Measurements from ENCODE around the gene SLC17A5.
"Not testable (repeated sequence)": the region's sequence is repeated elsewhere in the genome, so short reads cannot be mapped to it uniquely, and the experiment has no call there.

SLC17A5 gene, protein sequence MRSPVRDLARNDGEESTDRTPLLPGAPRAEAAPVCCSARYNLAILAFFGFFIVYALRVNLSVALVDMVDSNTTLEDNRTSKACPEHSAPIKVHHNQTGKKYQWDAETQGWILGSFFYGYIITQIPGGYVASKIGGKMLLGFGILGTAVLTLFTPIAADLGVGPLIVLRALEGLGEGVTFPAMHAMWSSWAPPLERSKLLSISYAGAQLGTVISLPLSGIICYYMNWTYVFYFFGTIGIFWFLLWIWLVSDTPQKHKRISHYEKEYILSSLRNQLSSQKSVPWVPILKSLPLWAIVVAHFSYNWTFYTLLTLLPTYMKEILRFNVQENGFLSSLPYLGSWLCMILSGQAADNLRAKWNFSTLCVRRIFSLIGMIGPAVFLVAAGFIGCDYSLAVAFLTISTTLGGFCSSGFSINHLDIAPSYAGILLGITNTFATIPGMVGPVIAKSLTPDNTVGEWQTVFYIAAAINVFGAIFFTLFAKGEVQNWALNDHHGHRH

DNA sequence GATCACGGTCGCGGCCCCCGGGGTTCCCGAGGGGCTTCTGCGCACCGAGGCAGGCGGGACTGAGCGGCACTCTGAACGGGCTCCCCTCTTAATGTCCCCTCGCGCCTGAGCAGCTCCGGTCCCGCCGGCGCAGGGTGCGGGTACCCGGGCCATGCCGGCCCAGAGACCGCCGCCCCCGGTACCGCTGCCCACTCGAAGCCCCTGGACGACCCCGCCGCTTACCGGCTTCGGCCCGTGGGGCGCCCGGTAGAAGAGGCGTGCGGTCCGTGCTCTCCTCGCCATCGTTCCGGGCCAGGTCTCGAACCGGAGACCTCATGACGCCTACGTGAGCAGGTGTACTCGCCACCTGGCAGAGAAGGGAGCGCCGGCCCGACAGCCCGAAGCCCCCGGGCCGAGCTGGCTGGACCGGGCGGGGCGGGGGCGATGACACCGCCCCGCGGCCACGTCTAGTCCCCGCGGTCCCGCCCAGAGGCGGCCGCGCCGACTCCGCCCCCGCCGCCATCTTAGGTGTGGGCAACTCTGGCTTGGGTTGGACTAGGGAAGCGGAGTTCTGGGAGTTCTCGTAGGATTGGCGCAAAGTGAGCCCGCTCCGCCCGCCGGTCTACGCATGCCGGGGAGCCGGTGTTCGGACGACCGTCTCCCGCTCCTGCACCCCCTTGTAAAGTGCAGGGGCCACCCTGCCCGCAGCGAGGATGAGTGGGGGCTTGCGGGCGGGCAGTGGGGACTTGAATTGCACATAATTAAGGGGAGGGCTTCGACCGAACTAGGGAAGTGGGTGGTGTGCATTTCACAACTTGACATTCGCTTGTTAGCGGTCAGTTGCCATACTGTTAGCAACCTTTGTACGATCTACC is at the start of gene SLC17A5:
Gene SLC17A5, minus strand, starts transcription at position 422 of the 854 bp plus-strand sequence. Its CDS starts 106 bp downstream, at position 316.
- DNase-seq (ENCODE audit: low read depth) = peak; percentile 94

DNA sequence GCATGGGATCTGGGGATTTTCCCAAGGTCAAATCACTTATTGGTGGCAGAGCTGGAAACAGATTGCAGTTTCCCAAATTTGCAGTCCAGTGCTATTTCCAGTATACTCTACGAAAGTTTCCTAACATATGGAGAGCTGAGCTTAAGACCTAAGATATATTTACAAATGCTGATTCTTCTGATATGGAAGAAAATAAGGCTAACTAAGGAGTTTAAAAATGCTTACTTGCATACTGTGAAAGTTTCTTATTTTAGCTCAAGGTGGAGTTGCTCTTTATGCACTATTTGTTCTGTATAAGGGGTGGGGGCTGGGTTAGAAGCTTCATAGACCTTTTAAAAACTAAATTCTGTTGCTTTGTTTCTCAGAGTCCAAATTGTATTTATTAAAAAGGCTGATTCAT is 49.7 kb upstream of the SLC17A5 start:
- DNase-seq (ENCODE audit: low read depth) = no peak

DNA sequence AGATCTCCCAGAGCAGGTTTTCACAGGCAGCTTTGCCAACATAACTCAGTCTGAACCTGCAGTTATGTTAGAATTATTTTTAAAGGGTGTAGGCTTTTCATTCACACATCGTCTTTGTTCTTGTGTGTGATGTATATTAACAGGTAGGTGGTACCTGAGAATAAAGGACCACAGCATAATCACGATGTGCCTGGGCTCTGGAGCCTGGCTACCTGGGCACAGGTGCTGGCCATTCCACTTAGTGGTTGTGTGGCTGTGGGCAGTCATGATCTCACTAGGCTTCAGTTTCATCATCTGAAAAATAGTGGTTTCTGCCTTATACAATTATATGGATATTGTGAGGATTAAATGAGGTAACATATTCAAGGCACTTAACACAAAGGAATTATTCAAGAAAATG is 48.7 kb upstream of the SLC17A5 start:
- no peak for DNase-seq (ENCODE audit: low read depth)

DNA sequence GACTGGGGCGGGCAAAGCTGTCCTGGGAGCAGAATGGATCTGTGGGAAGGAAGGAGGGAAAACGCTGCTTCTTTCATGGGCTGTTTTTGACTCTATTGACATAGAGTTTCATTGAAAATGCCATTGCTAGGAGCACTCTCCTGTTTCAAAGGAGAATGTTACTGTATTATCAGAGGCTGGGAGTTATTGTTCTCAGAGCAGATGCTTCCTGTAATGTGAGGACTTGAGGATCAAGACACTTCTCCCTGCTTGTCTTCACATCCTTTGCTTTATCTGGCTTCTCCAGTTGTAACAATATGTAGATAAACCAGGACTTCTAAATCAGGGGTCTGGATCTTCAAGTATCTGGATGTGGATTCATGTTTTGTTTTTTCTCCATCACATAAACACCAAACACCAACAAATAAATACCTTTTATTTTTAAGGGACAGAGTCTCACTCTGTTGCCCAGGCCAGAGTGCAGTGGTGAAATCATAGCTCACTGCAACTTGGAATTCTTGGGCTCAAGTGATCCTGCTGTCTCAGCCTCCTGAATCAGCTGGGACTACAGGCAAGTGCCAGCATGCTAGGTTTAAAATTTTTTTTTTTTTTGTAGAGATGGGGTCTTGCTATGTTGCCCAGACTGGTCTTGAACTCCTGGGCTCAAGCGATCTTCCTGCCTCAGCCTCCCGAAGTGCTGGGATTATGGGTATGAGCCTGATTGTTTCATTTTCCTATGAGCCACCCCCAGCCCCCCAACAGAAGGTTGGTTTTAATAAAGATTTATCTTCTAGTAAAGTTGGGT is 46.1 kb upstream of the SLC17A5 start:
- no peak for DNase-seq (ENCODE audit: low read depth)

DNA sequence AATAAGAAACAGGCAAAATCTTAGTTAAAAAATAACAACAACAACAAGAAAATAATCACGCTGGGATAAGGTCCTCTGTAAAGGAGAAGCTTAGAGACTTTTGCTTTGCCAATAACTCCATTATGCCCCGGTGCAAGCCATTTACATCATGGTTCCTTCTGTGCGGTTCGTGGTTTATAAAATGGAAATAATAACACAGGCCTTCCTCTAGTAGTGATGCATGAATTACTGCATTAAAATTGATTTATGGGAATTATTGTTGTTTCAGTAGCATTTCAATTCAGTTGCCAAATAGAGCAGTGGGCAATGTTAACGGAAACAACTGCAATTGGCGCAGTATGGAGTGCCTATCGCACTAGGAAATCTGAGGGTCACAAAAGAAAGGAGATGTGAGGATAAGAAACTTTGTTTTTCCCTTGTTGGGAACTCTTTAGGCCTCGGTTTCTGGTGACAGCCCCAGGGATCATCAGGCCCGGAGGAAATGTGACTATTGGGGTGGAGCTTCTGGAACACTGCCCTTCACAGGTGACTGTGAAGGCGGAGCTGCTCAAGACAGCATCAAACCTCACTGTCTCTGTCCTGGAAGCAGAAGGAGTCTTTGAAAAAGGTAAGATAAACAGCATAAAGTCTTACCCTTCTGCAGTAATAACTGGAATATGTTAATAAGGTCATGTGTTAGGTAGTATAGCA is 43.3 kb upstream of the SLC17A5 start:
- DNase-seq (ENCODE audit: low read depth) = no peak

DNA sequence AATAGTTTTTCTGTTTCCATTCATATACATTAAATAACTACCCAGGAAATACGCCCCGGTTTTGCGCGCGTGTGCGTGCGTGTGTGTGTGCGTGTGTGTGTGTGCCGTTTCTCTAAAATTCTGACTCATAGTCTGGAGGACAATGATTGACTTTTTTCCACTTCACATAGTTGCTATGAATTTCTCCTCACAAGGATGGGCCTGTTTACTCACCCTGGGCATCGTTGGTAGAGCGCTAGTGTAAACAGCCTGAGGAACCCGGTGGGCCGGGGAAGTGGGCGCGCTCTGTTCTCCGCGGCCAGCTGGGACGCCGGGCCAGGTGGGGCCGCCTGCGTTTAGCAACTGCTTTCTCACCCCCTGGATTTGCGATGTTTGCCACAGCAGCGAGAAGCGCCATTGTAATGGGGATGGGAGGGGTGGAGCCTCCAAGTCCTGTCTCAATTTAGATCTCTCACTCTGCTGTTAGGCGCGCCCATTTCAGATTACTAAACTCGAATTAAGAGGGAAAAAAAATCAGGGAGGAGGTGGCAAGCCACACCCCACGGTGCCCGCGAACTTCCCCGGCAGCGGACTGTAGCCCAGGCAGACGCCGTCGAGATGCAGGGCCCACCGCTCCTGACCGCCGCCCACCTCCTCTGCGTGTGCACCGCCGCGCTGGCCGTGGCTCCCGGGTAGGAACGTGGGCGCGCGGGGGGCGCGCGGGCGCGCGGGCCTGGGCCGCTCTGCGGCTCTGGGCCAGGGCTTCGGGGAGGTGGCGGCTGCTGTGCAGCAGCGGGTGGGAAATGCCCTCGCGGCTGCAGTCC is 42.0 kb upstream of the SLC17A5 start, which contains the start of gene CD109:
Gene CD109, plus strand, starts transcription at position 585 of the 803 bp plus-strand sequence. Its CDS starts 13 bp downstream, at position 598.
- DNase-seq (ENCODE audit: low read depth) = peak; percentile 80

DNA sequence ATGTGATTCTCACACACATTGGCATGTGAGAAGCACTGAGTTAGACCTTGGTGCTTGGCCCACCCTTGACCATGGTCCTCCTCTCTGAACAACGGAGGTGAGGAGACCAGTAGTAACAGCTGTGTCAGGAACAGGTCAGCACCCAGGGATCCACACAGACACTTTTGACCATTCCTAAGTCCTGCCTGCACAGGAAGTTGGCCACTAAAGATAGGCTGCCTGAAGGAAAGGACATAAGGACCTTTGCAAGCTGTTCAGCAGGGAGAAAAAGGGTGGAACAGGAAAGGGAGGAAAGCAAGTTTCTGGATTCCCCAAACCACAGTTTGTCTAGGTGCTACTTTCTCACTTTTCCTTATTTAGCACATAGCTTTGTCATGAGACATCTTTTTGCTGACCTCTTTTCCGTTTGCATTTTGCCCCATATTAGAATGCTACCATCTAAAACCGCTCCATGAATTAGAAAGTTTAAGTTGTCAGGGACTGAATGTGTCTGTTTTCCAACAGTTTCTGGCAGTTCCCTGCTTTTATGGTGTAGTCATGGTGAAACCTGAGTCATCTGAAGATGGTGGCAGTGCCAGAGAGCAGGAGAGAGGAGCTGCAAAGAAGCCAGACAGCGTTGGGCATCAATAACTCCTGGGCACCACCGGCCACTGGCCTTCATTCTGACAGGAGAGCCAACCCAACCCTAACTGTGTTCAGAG is 41.1 kb upstream of the SLC17A5 start:
- peak; percentile 63 for DNase-seq (ENCODE audit: low read depth)

DNA sequence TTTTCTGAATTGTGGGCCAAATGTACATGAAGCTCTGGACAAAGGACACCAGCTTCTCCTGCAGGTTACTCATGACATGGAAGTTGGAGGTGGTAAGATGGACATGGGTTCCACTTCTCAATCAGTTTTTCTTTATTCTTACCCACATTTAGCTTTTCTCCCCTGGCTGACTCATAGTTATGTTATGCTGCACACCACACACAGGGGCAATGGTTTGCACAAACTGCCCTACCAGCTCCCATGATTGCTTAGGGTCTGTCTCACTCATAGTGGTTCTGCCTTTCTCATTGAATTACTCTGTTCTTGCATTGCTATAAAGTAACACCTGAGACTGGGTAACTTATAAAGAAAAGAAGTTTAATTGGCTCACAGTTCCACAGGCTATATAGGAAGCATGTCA is 37.7 kb upstream of the SLC17A5 start:
- DNase-seq (ENCODE audit: low read depth) = no peak

DNA sequence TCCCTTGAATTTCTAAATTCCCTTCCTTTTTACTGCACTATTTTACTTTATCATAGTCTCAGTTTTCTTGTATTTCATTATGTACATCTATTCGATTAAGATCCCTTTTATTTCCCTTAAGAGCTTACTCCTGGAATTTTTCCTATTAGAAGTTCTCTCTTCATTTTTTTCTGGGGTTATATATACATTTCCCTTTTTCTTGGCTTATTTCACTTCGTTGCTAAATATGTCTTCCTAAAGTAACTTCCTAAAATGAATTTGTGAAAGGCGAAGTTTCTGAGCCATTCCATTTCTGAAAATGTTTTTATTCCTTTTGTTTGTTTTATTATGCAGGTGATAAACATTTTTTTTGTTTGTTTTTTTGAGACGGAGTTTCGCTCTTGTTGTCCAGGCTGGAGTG is 36.3 kb upstream of the SLC17A5 start:
- DNase-seq (ENCODE audit: low read depth) = no peak

DNA sequence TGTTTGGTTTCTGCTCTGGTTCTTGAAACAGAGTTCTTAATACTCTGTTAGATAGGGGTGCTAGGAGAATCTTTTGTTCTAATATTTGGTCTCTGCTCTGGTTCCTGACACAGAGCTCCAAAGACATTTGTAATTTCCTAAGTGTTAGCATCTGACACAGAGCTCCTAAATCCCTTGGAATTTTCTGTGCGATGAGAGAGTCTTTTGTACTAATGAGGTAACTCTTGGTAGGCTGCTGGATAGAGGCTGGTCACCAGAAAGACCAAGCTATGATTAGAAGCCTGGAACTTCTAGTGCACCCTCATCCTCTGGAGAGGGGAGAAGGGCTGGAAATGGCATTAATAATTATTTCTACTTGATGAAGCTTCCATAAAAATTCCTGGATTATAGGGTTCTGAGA is 34.6 kb upstream of the SLC17A5 start:
- no peak for DNase-seq (ENCODE audit: low read depth)

DNA sequence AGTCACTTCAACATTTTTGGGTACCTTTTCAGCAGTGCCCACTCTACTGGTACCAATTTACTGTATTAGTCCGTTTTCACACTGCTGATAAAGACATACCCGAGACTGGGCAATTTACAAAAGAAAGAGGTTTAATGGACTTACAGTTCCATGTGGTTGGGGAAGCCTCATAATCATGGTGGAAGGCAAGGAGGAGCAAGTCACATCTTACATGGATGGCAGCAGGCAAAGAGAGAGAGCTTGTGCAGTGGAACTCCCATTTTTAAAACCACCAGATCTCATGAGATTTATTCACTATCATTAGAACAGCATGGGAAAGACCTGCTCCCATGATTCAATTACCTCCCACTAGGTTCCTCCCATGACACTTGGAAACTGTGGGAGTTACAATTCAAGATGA is 29.8 kb upstream of the SLC17A5 start:
- DNase-seq (ENCODE audit: low read depth) = not testable (repeated sequence)

DNA sequence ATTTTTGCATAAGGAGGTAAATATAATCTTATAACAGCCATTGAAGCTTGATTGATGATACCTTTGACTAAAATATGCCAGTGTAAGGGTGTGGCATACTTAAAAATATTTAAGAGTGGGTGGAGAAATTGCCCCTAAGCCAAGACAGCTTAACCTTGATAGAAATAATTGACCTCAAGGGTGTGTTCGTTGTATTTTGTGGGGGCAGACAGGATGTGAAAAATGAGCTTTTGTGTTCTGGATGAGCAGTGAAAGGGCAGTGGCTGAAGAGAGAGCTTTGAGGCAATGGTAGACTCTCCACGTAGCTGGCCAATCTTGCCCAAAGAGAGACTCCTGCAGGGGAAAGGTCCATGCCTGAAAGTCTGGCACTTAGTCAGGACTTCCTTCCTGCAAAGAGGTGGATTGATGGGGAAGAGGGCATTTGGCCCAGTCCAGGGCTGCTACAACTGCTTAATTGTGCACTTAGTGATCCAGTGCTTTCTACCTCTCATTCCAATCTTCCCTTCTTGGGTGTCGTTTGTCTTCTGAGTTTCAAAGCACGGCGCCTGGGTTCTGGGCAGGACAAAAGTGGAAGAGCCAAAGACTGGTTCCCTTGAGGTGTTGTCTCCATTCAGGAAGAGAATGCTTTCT is 26.6 kb upstream of the SLC17A5 start:
- DNase-seq (ENCODE audit: low read depth) = no peak

DNA sequence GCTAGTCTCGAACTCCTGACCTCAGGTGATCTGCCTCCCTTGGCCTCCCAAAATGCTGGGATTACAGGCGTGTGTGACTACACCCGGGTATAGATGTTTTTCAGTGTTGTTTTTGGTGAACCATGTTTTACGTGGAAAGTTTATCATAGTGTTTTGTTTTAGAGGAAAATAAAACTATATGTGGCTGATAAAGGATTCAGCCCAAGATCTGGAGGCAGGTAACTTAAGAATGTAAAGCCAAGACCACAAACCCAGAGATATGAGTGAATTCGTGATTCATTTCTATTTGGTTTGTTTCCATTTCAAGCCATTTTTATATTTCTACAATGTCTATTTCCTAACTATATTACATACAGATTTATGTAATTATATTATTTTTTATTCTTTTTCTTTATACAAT is 26.1 kb upstream of the SLC17A5 start:
- not testable (repeated sequence) for DNase-seq (ENCODE audit: low read depth)

DNA sequence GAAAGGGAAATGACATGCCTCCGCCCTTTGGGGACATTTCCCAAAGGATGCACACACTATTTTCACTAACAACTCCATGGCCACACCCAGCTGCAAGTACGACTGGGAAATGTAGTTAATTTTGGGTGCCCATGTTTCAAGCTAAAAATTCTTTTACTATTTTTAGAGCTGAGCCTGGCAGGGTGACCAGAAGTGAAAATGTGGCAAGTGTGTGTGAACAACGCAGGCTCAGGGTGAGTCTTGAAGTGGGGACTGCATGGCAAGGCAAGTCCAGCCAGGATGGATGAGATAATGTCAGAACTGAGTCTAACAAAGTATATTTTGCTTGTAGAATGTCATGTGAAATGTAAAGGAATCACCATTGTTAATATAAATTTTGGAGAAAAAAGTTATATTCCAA is 25.2 kb upstream of the SLC17A5 start:
- no peak for DNase-seq (ENCODE audit: low read depth)

DNA sequence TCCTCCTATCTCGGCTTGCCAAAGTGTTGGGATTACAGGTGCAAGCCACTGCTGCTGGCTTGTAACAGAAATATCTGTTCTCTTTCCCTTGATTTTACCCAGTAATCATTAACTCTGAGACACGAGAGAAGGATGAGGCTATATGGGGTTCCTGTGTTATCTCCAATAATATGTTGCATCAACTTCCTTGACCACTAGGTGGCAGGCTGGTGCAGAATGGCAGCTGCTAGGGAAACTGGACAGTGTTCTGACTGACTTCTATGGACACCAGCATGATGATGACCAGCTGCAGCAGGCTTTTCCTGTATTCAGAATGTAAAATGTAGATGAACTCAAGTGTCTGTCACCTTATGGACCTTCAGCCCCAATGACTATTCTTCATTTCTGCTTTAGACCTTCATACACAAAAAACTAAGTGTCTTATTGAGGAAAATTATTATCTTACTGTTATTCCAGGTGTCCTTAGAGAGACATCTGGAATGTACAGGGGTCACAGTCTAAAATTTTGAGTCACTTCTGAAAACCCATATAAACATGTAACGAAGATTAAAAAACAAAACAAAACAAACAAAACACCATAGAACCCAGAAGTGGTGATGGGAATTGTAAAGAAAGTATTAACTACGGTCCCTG is 21.8 kb upstream of the SLC17A5 start:
- DNase-seq (ENCODE audit: low read depth) = peak; percentile 57

DNA sequence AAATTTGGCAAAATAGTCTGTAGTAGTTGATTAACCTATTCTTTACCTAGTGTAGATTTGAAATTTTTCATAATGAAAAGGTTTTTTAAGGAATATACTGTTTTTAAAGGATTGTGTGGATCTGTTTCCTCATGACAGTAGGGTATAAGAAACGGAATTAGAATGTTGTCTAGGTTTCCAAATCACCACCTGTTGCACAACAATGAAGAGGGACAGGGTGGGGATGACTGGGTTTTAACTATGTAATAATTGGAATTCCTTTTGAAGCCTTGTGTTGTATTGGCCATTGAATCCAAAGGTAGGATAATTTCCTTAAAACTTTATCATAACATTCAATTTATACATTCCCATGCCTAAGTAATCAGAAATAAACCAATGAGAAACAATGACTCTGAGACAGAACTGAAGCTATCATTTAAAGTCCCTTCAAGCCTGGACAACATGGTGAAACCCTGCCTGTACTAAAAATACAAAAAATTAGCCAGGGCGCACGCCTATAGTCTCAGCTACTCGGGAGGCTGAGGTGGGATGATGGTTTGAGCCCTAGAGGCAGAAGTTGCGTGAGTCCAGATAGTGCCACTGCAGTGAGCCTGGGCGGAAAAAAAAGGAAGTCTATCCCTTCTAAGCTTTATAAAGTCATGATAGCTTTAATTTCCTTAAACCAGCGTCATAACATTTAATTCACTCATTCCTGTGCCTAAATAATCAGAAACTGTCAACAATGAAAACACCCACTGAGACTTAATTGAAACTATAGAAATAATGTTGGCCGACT is 18.3 kb upstream of the SLC17A5 start:
- DNase-seq (ENCODE audit: low read depth) = no peak

DNA sequence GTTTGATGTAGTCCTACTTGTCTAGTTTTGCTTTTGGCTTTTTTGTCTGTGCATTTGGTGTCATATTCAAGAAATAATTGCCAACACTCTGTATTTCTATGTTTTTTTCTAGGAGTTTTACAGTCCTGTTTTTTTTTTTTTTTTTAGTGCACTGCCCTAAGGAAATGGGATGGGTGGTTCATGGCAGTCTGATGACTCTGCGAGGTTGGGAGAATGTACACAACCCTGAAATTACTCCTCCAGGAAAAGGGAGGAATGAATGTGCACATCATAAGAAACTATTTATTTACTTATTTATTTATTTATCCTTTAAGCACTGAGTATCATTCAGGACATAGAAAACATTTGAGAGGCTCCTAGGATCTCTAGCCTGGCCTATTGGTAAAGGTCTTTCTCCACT is 15.2 kb upstream of the SLC17A5 start:
- no peak for DNase-seq (ENCODE audit: low read depth)

DNA sequence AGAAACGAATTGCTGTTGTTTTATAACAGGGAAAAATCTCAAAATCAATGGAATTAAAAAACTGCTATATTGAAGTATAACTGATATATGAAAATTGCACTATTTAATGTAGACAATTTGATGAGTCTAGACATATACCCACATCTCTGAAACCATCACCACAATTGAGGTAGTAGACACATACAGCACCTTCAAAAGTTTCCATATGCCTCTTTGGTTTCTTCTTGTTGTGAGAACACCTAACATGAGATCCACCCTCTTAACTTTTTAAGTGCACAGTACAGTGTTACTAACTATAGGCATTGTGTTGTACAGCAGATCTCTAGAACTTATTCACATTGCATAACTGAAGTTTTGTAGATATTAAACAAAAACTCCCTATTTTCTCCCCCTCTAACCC is 14.0 kb upstream of the SLC17A5 start:
- DNase-seq (ENCODE audit: low read depth) = no peak
